Suprapubic skin (tissue), 4 donors: Measurements from ENCODE around the gene TOR2A. TPM values are rescaled to one million over a fixed set of nuclear protein-coding genes. Genes with fewer than 3 reads are reported as not detected.

Source experiments
- DNase-seq, 2 donors: peaks; one replicate each; pipeline ENCODE4 v3.0.0-alpha.2; 2019; ENCODE audit warnings: low spot score in 2 of 2
- H3K27ac ChIP-seq: fragments of 200-600 bp; sonication (generic); one replicate; pipeline ENCODE4 v1.5.1; 2019
- H3K27me3 ChIP-seq: fragments of 200-600 bp; sonication (generic); one replicate; pipeline ENCODE4 v1.5.1; 2019
- H3K36me3 ChIP-seq: fragments of 200-600 bp; sonication (generic); one replicate; pipeline ENCODE4 v1.5.1; 2019
- H3K4me1 ChIP-seq: fragments of 200-600 bp; sonication (generic); one replicate; pipeline ENCODE4 v1.5.1; 2019
- H3K4me3 ChIP-seq: fragments of 200-600 bp; sonication (generic); one replicate; pipeline ENCODE4 v1.5.1; 2019; ENCODE audit warnings: mild to moderate bottlenecking
- H3K9me3 ChIP-seq: fragments of 200-600 bp; sonication (generic); one replicate; pipeline ENCODE4 v1.5.1; 2019
- CTCF ChIP-seq, 2 donors: fragments of 200-600 bp in 1 of 2; fragments of 450-650 bp in 1 of 2; sonication (generic) in 1 of 2; IDR thresholded peaks; one replicate each; pipeline ENCODE4 v1.5.1; 2016 to 2019; ENCODE audit warnings: antibody characterized with exemption in 2 of 2, mild to moderate bottlenecking in 1 of 2, moderate library complexity in 1 of 2
- EP300 ChIP-seq: sonication (generic); formaldehyde crosslinking; IDR thresholded peaks from one replicate; pipeline ENCODE4 v1.6.1; 2017; ENCODE audit warnings: antibody characterized with exemption
- POLR2A ChIP-seq, 2 donors: fragments of 450-650 bp; IDR thresholded peaks; one replicate each; pipeline ENCODE4 v1.6.1; 2017; ENCODE audit warnings: antibody characterized with exemption in 2 of 2, mild to moderate bottlenecking in 2 of 2, moderate library complexity in 2 of 2
- POLR2AphosphoS5 ChIP-seq, 3 donors: sonication (generic); formaldehyde crosslinking; IDR thresholded peaks; one replicate each; pipeline ENCODE4 v1.6.1; 2017; ENCODE audit warnings: antibody characterized with exemption in 3 of 3
- WGBS: methylation state at CpG from one replicate; pipeline ENCODE4 v1.1.5; 2018; 5-methylcytosine and 5-hydroxymethylcytosine counted together
- total RNA-seq, 4 donors: library from RNA; depleted of rRNA; stranded (reverse); fragments of >200 nt; gene quantifications; one replicate each; pipeline ENCODE4 v1.1.0, GENCODE V29; 2016

The TOR2A gene
- total RNA-seq, 4 donors from 2014 or later = 16.1 to 24.3 (median 19.3) TPM

DNA sequence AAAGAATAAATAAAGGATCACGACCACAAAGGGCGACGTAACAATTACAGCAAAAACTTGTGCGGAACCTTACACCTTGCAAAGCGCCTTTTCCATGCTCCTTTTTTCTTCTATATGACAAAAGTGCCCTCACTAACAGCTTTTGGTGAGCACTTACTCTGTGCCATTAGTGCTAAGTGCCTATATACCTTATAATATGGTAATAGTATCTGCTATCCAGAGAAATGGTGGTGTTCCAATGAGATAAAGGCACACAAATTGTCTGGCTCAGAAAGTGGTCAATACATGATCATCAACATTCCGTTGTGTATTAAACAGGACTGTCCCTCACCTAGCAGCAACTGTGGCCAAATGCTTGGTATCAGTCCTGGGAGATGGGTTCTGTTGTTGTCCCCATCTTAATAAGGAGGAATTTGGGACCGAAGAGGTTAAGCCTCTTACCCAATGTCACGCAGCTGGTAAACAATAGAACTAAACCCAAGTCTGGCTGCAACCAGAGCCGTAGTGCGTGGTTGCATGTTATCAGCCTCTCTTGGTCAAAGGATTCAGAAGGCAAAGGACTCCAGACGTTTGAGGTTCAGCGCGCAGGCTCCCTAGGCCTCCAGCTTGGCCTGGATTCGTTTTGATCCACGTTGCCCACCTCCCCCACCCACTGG, 564 bp upstream of the TOR2A start:
- H3K27me3 ChIP-seq = no peaks in the 10 kb centered on the region
- no peak for DNase-seq
- peaks cover 29% of the 10 kb centered on the region for H3K4me1 ChIP-seq
- H3K4me3 ChIP-seq = peak overlapping the region; percentile 94
- H3K9me3 ChIP-seq = no peaks in the 10 kb centered on the region
- H3K36me3 ChIP-seq = peaks cover 26% of the 10 kb centered on the region
- peak overlapping the region; percentile 26 for H3K27ac ChIP-seq
- 38% methylated on average over 13 of the region's 15 CpGs for WGBS
- TF ChIP-seq POLR2A (IDR thresholded peaks at IDR 0.05) = no peak
- no peak for TF ChIP-seq POLR2AphosphoS5 (IDR thresholded peaks at IDR 0.05)
- no peak for TF ChIP-seq CTCF (IDR thresholded peaks at IDR 0.05)
- no peak for TF ChIP-seq EP300

DNA sequence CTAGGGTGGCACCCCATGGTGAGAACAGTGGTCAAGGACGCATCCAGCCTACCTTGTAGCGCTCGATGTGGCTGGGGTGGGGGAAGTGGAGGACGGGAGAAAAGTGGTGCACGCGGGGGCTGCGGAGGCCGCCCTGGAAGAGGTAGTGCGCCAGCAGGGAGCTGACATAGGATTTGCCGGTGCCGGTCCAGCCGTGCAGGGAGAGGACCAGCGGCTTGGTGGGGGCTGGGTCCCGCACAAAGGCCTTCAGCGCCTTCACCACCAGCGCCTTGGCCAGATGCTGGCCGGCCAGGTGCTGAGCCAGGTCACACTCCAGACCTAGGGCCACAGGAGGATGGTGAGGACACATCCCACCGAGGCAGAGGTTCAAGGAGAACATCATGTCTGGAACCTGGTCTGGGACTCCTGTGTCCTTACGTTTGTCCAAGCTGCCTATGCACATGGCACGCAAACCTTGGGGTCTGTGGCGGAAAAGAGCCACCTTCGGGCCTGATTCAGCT, 797 bp downstream of the TOR2A start:
- TF ChIP-seq POLR2AphosphoS5 (IDR thresholded peaks at IDR 0.05) = no peak
- no peak for TF ChIP-seq EP300
- no peak for TF ChIP-seq POLR2A (IDR thresholded peaks at IDR 0.05)
- no peak for TF ChIP-seq CTCF (IDR thresholded peaks at IDR 0.05)
- Histone ChIP-seq H3K4me3 (peak overlapping the region; percentile 94), H3K27ac (peak overlapping the region; percentile 95), H3K27me3 (no peaks in the 10 kb centered on the region), H3K4me1 (peaks cover 18% of the 10 kb centered on the region), H3K9me3 (no peaks in the 10 kb centered on the region), H3K36me3 (peaks cover 33% of the 10 kb centered on the region)
- WGBS = 69% methylated on average over 13 of the region's 22 CpGs
- DNase-seq = no peak

GRCh38 chr9:127733614-127734013, 1.5 kb downstream of the TOR2A start:
- TF ChIP-seq POLR2A (IDR thresholded peaks at IDR 0.05) (no peak), EP300 (no peak), POLR2AphosphoS5 (IDR thresholded peaks at IDR 0.05) (no peak), CTCF (IDR thresholded peaks at IDR 0.05) (no peak)
- WGBS = 87% methylated on average over 2 of the region's 2 CpGs

DNA sequence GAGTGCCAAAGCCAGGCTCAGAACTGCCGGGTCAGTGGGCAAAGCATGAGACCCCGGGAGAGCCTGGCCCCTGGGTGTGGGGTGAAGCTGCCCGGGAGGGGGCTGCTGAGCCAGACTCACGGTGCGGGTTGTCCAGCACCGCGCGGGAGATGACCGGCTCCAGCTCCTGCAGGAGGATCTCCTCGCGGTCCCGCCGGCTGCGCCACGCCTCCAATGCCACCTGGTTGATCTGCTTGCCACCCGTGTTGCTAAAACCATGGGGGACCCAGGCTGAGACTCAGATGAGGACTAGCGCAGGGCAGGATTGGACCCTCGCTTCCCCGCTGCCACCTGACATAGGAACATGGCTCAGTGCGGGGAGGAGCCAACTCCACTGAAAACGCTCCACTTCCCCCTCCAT, 2.6 kb downstream of the TOR2A start:
- TF ChIP-seq EP300 (no peak), POLR2A (IDR thresholded peaks at IDR 0.05) (no peak), CTCF (IDR thresholded peaks at IDR 0.05) (no peak), POLR2AphosphoS5 (IDR thresholded peaks at IDR 0.05) (no peak)
- H3K9me3 ChIP-seq = no peaks in the 10 kb centered on the region
- H3K27ac ChIP-seq = no peak overlapping the region
- 81% methylated on average over 6 of the region's 21 CpGs for WGBS
- H3K27me3 ChIP-seq = no peaks in the 10 kb centered on the region
- peaks cover 18% of the 10 kb centered on the region for H3K4me1 ChIP-seq
- H3K4me3 ChIP-seq = no peak overlapping the region
- DNase-seq = no peak
- H3K36me3 ChIP-seq = peaks cover 30% of the 10 kb centered on the region

More at GRCh38 chr9:127733614-127734013, 1.5 kb downstream of the TOR2A start:
- no peak for DNase-seq
- Histone ChIP-seq H3K36me3 (peaks cover 31% of the 10 kb centered on the region), H3K27me3 (no peaks in the 10 kb centered on the region), H3K9me3 (no peaks in the 10 kb centered on the region), H3K27ac (no peak overlapping the region), H3K4me1 (peaks cover 18% of the 10 kb centered on the region), H3K4me3 (no peak overlapping the region)

GRCh38 chr9:127731938-127732337, 3.2 kb downstream of the TOR2A start:
- Histone ChIP-seq H3K36me3 (peaks cover 30% of the 10 kb centered on the region), H3K27me3 (no peaks in the 10 kb centered on the region), H3K4me1 (peaks cover 18% of the 10 kb centered on the region), H3K9me3 (no peaks in the 10 kb centered on the region), H3K27ac (no peak overlapping the region), H3K4me3 (no peak overlapping the region)
- DNase-seq = no peak
- no peak for TF ChIP-seq POLR2AphosphoS5 (IDR thresholded peaks at IDR 0.05)
- TF ChIP-seq POLR2A (IDR thresholded peaks at IDR 0.05) = no peak
- TF ChIP-seq EP300 = no peak
- no peak for TF ChIP-seq CTCF (IDR thresholded peaks at IDR 0.05)
- 80% methylated on average over 16 of the region's 16 CpGs for WGBS
